IPS-18c (cell line): ENCODE results near the gene GYS1.
A peak's percentile ranks its signal among the peaks of the same experiment; 100 is the strongest.

Source experiments
- H3K4me3 ChIP-seq: 2 replicates; pipeline ENCODE4 v1.7.0; 2013; ENCODE audit warnings: low read depth, mild to moderate bottlenecking, low read length, moderate library complexity; ENCODE audit not compliant: insufficient read depth
- H3K9me3 ChIP-seq: one replicate; pipeline ENCODE4 v1.6.1; 2013; ENCODE audit warnings: mild to moderate bottlenecking, low read length, moderate library complexity; ENCODE audit not compliant: control insufficient read depth, insufficient read depth

The GYS1 gene

GRCh38 chr19:48969276-48970138 lies 23.6 kb downstream of the GYS1 start:
- Histone ChIP-seq H3K9me3 (peaks cover 2% of the 10 kb centered on the region), H3K4me3 (no peak overlapping the region)

DNA sequence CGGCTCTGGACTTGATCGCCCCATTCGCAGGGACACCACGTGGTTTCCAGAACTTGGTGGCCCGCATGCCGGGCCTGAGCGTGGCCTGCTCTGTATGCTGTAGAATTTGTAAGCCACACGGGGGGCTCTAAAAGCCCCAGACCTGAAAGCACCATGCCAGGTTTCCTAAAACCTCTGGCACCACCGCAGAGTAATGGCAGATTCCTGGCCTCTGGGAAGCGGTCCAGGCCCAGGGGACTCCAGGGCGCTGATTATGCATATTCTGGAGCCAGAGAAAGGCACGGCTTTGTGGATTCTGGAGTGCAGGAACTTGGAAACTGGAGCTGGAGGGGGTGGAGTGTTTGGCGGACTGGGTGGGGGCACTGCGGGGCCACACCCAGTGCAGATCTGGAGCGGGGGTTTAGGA lies 24.3 kb downstream of the GYS1 start:
- H3K4me3 ChIP-seq = no peak overlapping the region

DNA sequence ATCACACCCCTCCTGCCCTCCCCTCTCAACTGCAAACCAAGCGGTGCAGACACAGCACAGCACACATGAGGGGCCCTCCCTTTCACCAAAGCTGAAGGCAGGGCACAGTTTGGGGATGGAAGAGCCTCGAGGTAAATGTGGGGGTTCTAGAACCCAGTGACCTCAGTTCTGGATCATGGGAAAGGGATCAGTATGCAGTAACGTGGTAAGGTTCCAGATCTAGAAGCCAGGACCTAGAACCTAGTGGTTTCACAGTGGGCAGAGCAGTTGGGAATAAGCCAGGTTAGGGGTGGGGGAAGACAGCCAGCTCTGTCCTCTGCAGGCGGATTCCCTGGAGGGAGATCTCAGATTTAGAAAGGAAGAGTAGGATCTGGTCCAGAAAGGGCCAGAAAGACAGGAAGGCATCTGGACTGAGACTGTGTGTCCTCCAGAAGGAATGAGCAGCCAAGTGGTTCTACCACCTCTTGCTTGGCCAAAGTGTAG lies 24.9 kb downstream of the GYS1 start:
- no peak overlapping the region for H3K4me3 ChIP-seq
- peaks cover 2% of the 10 kb centered on the region for H3K9me3 ChIP-seq

More for the DNA sequence above, 24.3 kb downstream of the GYS1 start:
- peaks cover 2% of the 10 kb centered on the region for H3K9me3 ChIP-seq

GRCh38 chr19:48967346-48968178 lies 25.5 kb downstream of the GYS1 start:
- no peak overlapping the region for H3K4me3 ChIP-seq
- H3K9me3 ChIP-seq = peaks cover 2% of the 10 kb centered on the region

DNA sequence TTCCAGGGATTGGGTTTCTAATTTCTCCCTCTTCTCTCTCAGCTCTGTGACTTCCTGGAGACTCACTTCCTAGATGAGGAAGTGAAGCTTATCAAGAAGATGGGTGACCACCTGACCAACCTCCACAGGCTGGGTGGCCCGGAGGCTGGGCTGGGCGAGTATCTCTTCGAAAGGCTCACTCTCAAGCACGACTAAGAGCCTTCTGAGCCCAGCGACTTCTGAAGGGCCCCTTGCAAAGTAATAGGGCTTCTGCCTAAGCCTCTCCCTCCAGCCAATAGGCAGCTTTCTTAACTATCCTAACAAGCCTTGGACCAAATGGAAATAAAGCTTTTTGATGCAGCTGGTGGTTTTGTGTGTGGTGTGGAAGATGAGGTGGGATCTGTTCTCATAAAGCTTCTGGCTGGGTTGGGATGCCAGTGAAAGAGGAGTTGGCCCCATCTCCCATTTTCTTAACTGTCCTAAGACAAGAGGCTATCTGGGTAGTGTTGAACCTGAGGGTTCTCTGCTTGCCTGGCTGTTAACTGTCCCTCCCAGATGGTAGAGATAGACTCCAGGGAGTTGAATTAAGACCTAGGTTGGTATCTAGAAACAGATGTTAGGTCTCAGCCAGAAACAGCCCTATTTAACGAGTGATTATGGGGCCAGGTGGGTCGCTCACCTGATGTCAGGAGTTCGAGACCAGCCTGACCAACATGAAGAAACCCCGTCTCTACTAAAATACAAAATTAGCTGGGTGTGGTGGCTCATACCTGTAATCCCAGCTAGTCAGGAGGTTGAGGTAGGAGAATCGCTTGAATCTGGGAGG lies 26.4 kb downstream of the GYS1 start:
- Histone ChIP-seq H3K4me3 (peak overlapping the region; percentile 70; the same call in 1 of the 2 replicates), H3K9me3 (peaks cover 2% of the 10 kb centered on the region)

- Histone ChIP-seq H3K9me3 (peaks cover 2% of the 10 kb centered on the region), H3K4me3 (peak overlapping the region; percentile 70)
Measured at GRCh38 chr19:48965806-48966540, 27.1 kb downstream of the GYS1 start.

DNA sequence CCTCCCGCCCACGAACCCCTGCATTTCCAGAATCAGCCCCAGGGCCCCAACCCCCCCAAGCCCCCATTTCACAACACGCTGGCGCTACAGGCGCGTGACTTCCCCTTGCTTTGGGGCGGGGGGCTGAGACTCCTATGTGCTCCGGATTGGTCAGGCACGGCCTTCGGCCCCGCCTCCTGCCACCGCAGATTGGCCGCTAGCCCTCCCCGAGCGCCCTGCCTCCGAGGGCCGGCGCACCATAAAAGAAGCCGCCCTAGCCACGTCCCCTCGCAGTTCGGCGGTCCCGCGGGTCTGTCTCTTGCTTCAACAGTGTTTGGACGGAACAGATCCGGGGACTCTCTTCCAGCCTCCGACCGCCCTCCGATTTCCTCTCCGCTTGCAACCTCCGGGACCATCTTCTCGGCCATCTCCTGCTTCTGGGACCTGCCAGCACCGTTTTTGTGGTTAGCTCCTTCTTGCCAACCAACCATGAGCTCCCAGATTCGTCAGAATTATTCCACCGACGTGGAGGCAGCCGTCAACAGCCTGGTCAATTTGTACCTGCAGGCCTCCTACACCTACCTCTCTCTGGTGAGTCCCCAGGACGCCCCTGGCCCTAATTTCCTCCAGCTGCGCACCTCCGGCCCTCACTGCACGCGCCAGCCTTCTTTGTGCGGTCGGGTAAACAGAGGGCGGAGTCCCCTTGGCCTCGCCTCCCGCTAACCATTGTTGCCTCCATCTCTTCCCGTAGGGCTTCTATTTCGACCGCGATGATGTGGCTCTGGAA lies 27.9 kb downstream of the GYS1 start, which contains the start of gene FTL:
TSS of gene FTL (plus strand) at position 270 of the 766 bp plus-strand sequence. CDS start at position 469, 199 bp downstream.
- Histone ChIP-seq H3K4me3 (peak within 1 kb of the TSS; percentile 70), H3K9me3 (peaks cover 2% of the 10 kb centered on the region)

- peak overlapping the region; percentile 50 for H3K4me3 ChIP-seq
- peaks cover 2% of the 10 kb centered on the region for H3K9me3 ChIP-seq
Measured at GRCh38 chr19:48964205-48965039, 28.7 kb downstream of the GYS1 start.

GRCh38 chr19:48963371-48964204 lies 29.5 kb downstream of the GYS1 start:
- no peaks in the 10 kb centered on the region for H3K9me3 ChIP-seq

GRCh38 chr19:48962849-48963165 lies 30.3 kb downstream of the GYS1 start:
- no peak overlapping the region for H3K4me3 ChIP-seq

More at GRCh38 chr19:48963371-48964204, 29.5 kb downstream of the GYS1 start:
- H3K4me3 ChIP-seq = peak overlapping the region; percentile 50

DNA sequence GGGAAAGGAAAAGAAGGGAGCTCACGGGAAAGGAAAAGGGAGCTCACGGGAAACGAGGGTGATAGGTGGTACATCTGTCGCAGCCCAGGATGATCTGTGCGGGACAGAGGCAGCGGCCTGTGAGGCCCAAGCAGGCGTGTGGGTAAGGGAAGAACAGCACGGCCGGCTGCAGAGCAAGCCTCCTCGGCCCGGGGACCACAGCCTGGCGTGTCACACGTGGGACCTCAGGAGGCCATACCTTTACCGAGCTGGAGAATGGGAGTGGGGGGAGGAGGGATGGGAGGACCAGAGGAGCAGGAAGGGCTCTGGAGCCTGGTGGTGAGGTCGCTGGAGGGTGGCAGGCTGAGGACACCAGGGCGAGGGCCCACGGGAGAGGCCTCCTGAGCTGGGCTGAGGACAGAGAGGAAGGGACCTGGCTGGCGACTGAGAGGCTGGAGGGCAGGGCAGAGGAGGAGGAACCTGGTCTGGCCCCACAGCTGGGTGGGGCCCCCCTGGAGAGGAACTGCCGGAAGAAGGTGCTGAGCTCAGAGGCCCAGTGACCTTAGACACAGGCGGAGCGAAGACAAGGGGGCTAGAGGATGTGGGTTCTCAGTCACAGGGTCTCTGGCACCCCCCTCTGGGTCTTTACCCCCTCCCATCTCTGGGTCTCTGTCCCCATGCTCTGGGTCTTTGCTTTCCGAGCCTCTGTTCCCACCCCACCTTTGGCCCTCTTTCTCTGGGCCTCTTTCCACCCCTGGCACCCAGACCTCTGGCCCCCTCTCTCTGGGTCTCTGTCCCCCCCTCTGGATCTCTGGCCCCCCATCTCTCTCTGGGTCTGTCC lies 30.9 kb downstream of the GYS1 start:
- Histone ChIP-seq H3K9me3 (no peaks in the 10 kb centered on the region), H3K4me3 (no peak overlapping the region)

More at GRCh38 chr19:48962849-48963165, 30.3 kb downstream of the GYS1 start:
- H3K9me3 ChIP-seq = no peaks in the 10 kb centered on the region

GRCh38 chr19:48961673-48962028 lies 31.5 kb downstream of the GYS1 start:
- H3K4me3 ChIP-seq = no peak overlapping the region
- no peaks in the 10 kb centered on the region for H3K9me3 ChIP-seq

DNA sequence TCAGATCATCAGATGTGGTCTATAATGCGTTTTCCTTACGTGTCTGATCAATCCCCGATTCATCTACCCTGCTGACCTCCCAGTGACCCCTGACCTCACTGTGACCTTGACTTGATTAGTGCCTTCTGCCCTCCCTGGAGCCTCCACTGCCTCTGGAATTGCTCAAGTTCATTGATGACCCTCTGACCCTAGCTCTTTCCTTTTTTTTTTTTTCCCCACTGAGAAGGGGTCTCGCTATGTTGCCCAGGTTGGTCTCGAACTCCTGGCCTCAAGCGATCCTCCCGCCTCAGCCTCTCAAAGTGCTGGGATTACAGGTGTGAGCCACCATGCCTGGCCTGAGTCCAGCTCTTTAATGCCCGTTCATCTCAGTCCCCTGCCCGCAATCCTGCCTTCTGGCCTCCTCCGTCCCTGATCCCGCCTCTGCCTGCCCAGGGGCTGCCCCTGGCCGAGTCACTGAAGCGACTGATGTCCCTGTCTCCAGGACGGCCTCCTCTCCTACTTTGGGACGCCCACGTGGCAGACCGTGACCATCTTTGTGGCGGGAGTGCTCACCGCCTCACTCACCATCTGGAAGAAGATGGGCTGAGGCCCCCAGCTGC lies 32.0 kb downstream of the GYS1 start:
- H3K9me3 ChIP-seq = no peaks in the 10 kb centered on the region
- no peak overlapping the region for H3K4me3 ChIP-seq
